Activated T-helper 1 cell treated with anti-CD3 and anti-CD28 coated beads, Interleukin-2, amount 50 U/mL, for 16 hours (primary cell): ENCODE measurements around the gene VENTX.
"Not testable (repeated sequence)": the region's sequence is repeated elsewhere in the genome, so short reads cannot be mapped to it uniquely, and the experiment has no call there.

Experiments used
- DNase-seq, 2 donors: peaks; one replicate each; pipeline ENCODE4 v3.0.0-alpha.2; 2020; ENCODE audit warnings: low read depth in 1 of 2, low spot score in 1 of 2

VENTX gene

GRCh38 chr10:133253361-133253955 lies 15.8 kb downstream of the VENTX start:
- no peak for DNase-seq

- no peak for DNase-seq
These were observed 16.9 kb downstream of the VENTX start for GRCh38 chr10:133254421-133255120.

- no peak for DNase-seq
These were observed 17.7 kb downstream of the VENTX start for GRCh38 chr10:133255323-133255722.

GRCh38 chr10:133257489-133258065 lies 19.9 kb downstream of the VENTX start:
- no peak for DNase-seq

GRCh38 chr10:133258066-133258817 lies 20.6 kb downstream of the VENTX start:
- DNase-seq, result no peak

GRCh38 chr10:133258818-133259601 lies 21.4 kb downstream of the VENTX start:
- DNase-seq, result peak; percentile 62 to 75

GRCh38 chr10:133259602-133259989 lies 21.9 kb downstream of the VENTX start:
- no peak for DNase-seq

GRCh38 chr10:133260895-133261725 lies 23.5 kb downstream of the VENTX start:
- DNase-seq, result peak; percentile 31 to 48

- DNase-seq, result peak; percentile 73 to 81
These were observed 24.2 kb downstream of the VENTX start for GRCh38 chr10:133261726-133262325.

GRCh38 chr10:133262696-133263095 lies 25.0 kb downstream of the VENTX start:
- no peak for DNase-seq

GRCh38 chr10:133263674-133264073 lies 26.0 kb downstream of the VENTX start:
- no peak for DNase-seq

GRCh38 chr10:133264461-133264860 lies 26.8 kb downstream of the VENTX start:
- no peak for DNase-seq

- not testable (repeated sequence) for DNase-seq
These were observed 27.4 kb downstream of the VENTX start for GRCh38 chr10:133265052-133265451.

GRCh38 chr10:133266056-133266795 lies 28.6 kb downstream of the VENTX start:
- no peak for DNase-seq

- no peak for DNase-seq
These were observed 29.6 kb downstream of the VENTX start for GRCh38 chr10:133267293-133267692.

- no peak for DNase-seq
These were observed 30.2 kb downstream of the VENTX start for GRCh38 chr10:133267829-133268228.

GRCh38 chr10:133268532-133268931 lies 30.9 kb downstream of the VENTX start:
- no peak for DNase-seq

GRCh38 chr10:133269367-133269766 lies 31.7 kb downstream of the VENTX start:
- DNase-seq, result no peak

- no peak for DNase-seq
These were observed 32.5 kb downstream of the VENTX start for GRCh38 chr10:133270204-133270603.
